Brain microvascular endothelial cell (primary cell): ENCODE results near the gene SSPN.

ENCODE experiments used
- DNase-seq: peaks from one replicate; pipeline ENCODE4 v3.0.0-alpha.2; 2020
- H3K27ac ChIP-seq: fragments of 250-450 bp; sonication (Bioruptor Pico); 2 replicates; pipeline ENCODE4 v1.5.1; 2020; ENCODE audit warnings: mild to moderate bottlenecking, moderate library complexity
- H3K27me3 ChIP-seq: fragments of 250-450 bp; sonication (Bioruptor Pico); replicated peaks from 2 replicates; pipeline ENCODE4 v1.5.1; 2020; ENCODE audit warnings: mild to moderate bottlenecking
- H3K36me3 ChIP-seq: fragments of 250-450 bp; sonication (Bioruptor Pico); replicated peaks from 2 replicates; pipeline ENCODE4 v1.5.1; 2020; ENCODE audit warnings: mild to moderate bottlenecking
- H3K4me3 ChIP-seq: 2 replicates; pipeline ENCODE4 v1.5.1; 2011; ENCODE audit warnings: low read depth, mild to moderate bottlenecking, control low read depth, low read length, moderate library complexity
- CTCF ChIP-seq: IDR thresholded peaks from 2 replicates; pipeline ENCODE4 v1.5.1; 2011; ENCODE audit warnings: low read depth, mild to moderate bottlenecking, moderate library complexity, low read length, control low read depth, inconsistent platforms; ENCODE audit errors: missing control alignments
- in situ Hi-C: cut with HindIII; loops from 2 replicates; pipeline ENCODE4 v1.10.0; 2017; ENCODE audit warnings: low sequenced_read_pairs, low pct_ligation_motif_present

Gene SSPN

GRCh38 chr12:26188127-26188526, 7.2 kb upstream of the SSPN start:
- Histone ChIP-seq H3K4me3 (no peak overlapping the region), H3K27ac (peak overlapping the region; percentile 28), H3K36me3 (no peaks in the 10 kb centered on the region), H3K27me3 (no peaks in the 10 kb centered on the region)
- in situ Hi-C loops = no loop called here
- TF ChIP-seq CTCF = no peak
- DNase-seq = peak; percentile 42

- peak overlapping the region; percentile 28 for H3K27ac ChIP-seq
- no peaks in the 10 kb centered on the region for H3K27me3 ChIP-seq
- no peak overlapping the region for H3K4me3 ChIP-seq
- H3K36me3 ChIP-seq = no peaks in the 10 kb centered on the region
- no peak for TF ChIP-seq CTCF
- in situ Hi-C loops = no loop called here
- DNase-seq = peak; percentile 31
Measured at GRCh38 chr12:26188641-26189040, 6.7 kb upstream of the SSPN start.

- in situ Hi-C loops = no loop called here
- TF ChIP-seq CTCF = no peak
- H3K4me3 ChIP-seq = no peak overlapping the region
Measured at GRCh38 chr12:26192142-26192541, 3.2 kb upstream of the SSPN start.

GRCh38 chr12:26193539-26193938, 1.8 kb upstream of the SSPN start:
- DNase-seq = no peak
- Histone ChIP-seq H3K27me3 (no peaks in the 10 kb centered on the region), H3K36me3 (no peaks in the 10 kb centered on the region), H3K4me3 (no peak overlapping the region), H3K27ac (no peak overlapping the region)
- in situ Hi-C loops = no loop called here
- TF ChIP-seq CTCF = no peak

More at GRCh38 chr12:26192142-26192541, 3.2 kb upstream of the SSPN start:
- no peaks in the 10 kb centered on the region for H3K36me3 ChIP-seq
- no peak for DNase-seq
- H3K27me3 ChIP-seq = no peaks in the 10 kb centered on the region
- no peak overlapping the region for H3K27ac ChIP-seq

GRCh38 chr12:26195641-26196420, 458 bp downstream of the SSPN start:
- Histone ChIP-seq H3K4me3 (peak overlapping the region; percentile 68), H3K27me3 (no peaks in the 10 kb centered on the region), H3K36me3 (no peaks in the 10 kb centered on the region), H3K27ac (peak overlapping the region; percentile 16)
- peak; percentile 22 for DNase-seq
- no peak for TF ChIP-seq CTCF
- in situ Hi-C loops = no loop called here

- peak overlapping the region; percentile 68 for H3K4me3 ChIP-seq
- no peak for TF ChIP-seq CTCF
- no peak for DNase-seq
- H3K36me3 ChIP-seq = no peaks in the 10 kb centered on the region
- no peaks in the 10 kb centered on the region for H3K27me3 ChIP-seq
- in situ Hi-C loops = no loop called here
- peak overlapping the region; percentile 16 for H3K27ac ChIP-seq
Measured at GRCh38 chr12:26196421-26196716, 996 bp downstream of the SSPN start.
